WTC11 (cell line): ENCODE results near the gene CD19.

ENCODE experiments used
- CTCF ChIP-seq: fragments of 200-600 bp; IDR thresholded peaks from 2 replicates; pipeline ENCODE4 v1.8.0; 2022; ENCODE audit warnings: antibody characterized with exemption
- HMGXB4 ChIP-seq: sonication (generic); formaldehyde crosslinking; IDR thresholded peaks from 2 replicates; pipeline ENCODE4 v1.8.1; 2023; ENCODE audit warnings: mild to moderate bottlenecking, moderate library complexity, missing genetic modification reagents
- STAT6 ChIP-seq: sonication (generic); formaldehyde crosslinking; conservative IDR thresholded peaks from 2 replicates; pipeline ENCODE4 v1.8.1; 2023; ENCODE audit warnings: mild to moderate bottlenecking, low read depth, missing genetic modification reagents, moderate library complexity
- USF1 ChIP-seq: sonication (generic); formaldehyde crosslinking; IDR thresholded peaks from 2 replicates; pipeline ENCODE4 v1.8.0; 2022; ENCODE audit warnings: mild to moderate bottlenecking, missing genetic modification reagents
- ZNF138 ChIP-seq: sonication (generic); formaldehyde crosslinking; conservative IDR thresholded peaks from 2 replicates; pipeline ENCODE4 v1.8.1; 2022; ENCODE audit warnings: mild to moderate bottlenecking, moderate library complexity, missing genetic modification reagents
- ZNF317 ChIP-seq: sonication (generic); formaldehyde crosslinking; IDR thresholded peaks from 2 replicates; pipeline ENCODE4 v1.8.1; 2023; ENCODE audit warnings: low read depth, mild to moderate bottlenecking, moderate library complexity, missing genetic modification reagents, borderline replicate concordance

- TF ChIP-seq CTCF (no peak), ZNF138 (CRISPR knock-in tag) (no peak), STAT6 (no peak), ZNF317 (no peak), HMGXB4 (no peak), USF1 (CRISPR knock-in tag) (no peak)
These were observed 13.1 kb upstream of the CD19 start for GRCh38 chr16:28918698-28919097.
